WTC11 (cell line): ENCODE measurements around the gene LLGL2. TPM values are rescaled to one million over a fixed set of nuclear protein-coding genes. Genes with fewer than 3 reads are reported as not detected.

Experiments used
- ATAC-seq: fragments of 200-7000 bp; cut with Tn5 transposase; 2 replicates; pipeline ENCODE4 v1.10.0; 2021; ENCODE audit warnings: mild to moderate bottlenecking, moderate library complexity
- CTCF ChIA-PET: fragments of 300-600 bp; sonication (Branson Sonifier 250); formaldehyde crosslinking; loops from one replicate; lab custom pipeline; 2021; ENCODE audit warnings: antibody characterized with exemption; lab: Charles Lee
- POLR2A ChIA-PET: fragments of 350-600 bp; sonication (Branson Sonifier 250); formaldehyde crosslinking; loops from one replicate; lab custom pipeline; 2021; ENCODE audit warnings: antibody characterized with exemption; lab: Charles Lee
- DNase-seq: peaks from one replicate; pipeline ENCODE4 v3.0.0; 2021; ENCODE audit warnings: low spot score
- H3K27ac Mint-ChIP-seq: 2 replicates; pipeline ENCODE4 v1.8.0; 2021; ENCODE audit warnings: mixed read lengths
- H3K27me3 Mint-ChIP-seq: 2 replicates; pipeline ENCODE4 v1.8.0; 2021; ENCODE audit warnings: low read depth, mild to moderate bottlenecking, moderate library complexity, mixed read lengths
- H3K36me3 Mint-ChIP-seq: 2 replicates; pipeline ENCODE4 v1.8.0; 2021; ENCODE audit warnings: mixed read lengths
- H3K4me1 Mint-ChIP-seq: 2 replicates; pipeline ENCODE4 v1.8.0; 2022; ENCODE audit warnings: mixed read lengths
- H3K4me3 Mint-ChIP-seq: 2 replicates; pipeline ENCODE4 v1.8.0; 2021; ENCODE audit warnings: mild to moderate bottlenecking, moderate library complexity, mixed read lengths
- H3K9me3 Mint-ChIP-seq: 2 replicates; pipeline ENCODE4 v1.8.0; 2021; ENCODE audit warnings: mixed read lengths
- ATF1 ChIP-seq: sonication (generic); formaldehyde crosslinking; IDR thresholded peaks from 2 replicates; pipeline ENCODE4 v1.8.1; 2023; ENCODE audit warnings: mild to moderate bottlenecking, moderate library complexity, missing genetic modification reagents
- ATF6 ChIP-seq: sonication (generic); formaldehyde crosslinking; IDR thresholded peaks from 2 replicates; pipeline ENCODE4 v1.8.1; 2023; ENCODE audit warnings: mild to moderate bottlenecking, missing genetic modification reagents
- CDX4 ChIP-seq: fragments of 250-450 bp; sonication (Bioruptor Pico); IDR thresholded peaks from 2 replicates; pipeline ENCODE4 v1.9.0; 2021; ENCODE audit warnings: moderate library complexity, mild to moderate bottlenecking, inconsistent platforms, borderline replicate concordance
- CREB1 ChIP-seq: sonication (generic); formaldehyde crosslinking; IDR thresholded peaks from 2 replicates; pipeline ENCODE4 v1.8.0; 2023; ENCODE audit warnings: mild to moderate bottlenecking, missing genetic modification reagents
- CREM ChIP-seq: sonication (generic); formaldehyde crosslinking; IDR thresholded peaks from 2 replicates; pipeline ENCODE4 v1.8.1; 2022; ENCODE audit warnings: mild to moderate bottlenecking, missing genetic modification reagents, moderate library complexity
- CTCF ChIP-seq: fragments of 200-600 bp; IDR thresholded peaks from 2 replicates; pipeline ENCODE4 v1.8.0; 2022; ENCODE audit warnings: antibody characterized with exemption
- EMX1 ChIP-seq: fragments of 250-450 bp; sonication (Bioruptor Pico); IDR thresholded peaks from 2 replicates; pipeline ENCODE4 v1.8.0; 2021; ENCODE audit warnings: mild to moderate bottlenecking
- ERG ChIP-seq: fragments of 250-450 bp; sonication (Bioruptor Pico); IDR thresholded peaks from 2 replicates; pipeline ENCODE4 v1.8.0; 2021; ENCODE audit warnings: mild to moderate bottlenecking
- FOXK1 ChIP-seq: sonication (generic); formaldehyde crosslinking; IDR thresholded peaks from 2 replicates; pipeline ENCODE4 v1.8.0; 2022; ENCODE audit warnings: mild to moderate bottlenecking, moderate library complexity, missing genetic modification reagents
- FOXP1 ChIP-seq: sonication (generic); formaldehyde crosslinking; IDR thresholded peaks from 2 replicates; pipeline ENCODE4 v1.8.0; 2022; ENCODE audit warnings: missing genetic modification reagents, mild to moderate bottlenecking, moderate library complexity, borderline replicate concordance
- GTF2I ChIP-seq: fragments of 250-450 bp; sonication (Bioruptor Pico); conservative IDR thresholded peaks from 2 replicates; pipeline ENCODE4 v1.4.0; 2021; ENCODE audit warnings: mild to moderate bottlenecking
- HMGA2 ChIP-seq: fragments of 250-450 bp; sonication (Bioruptor Pico); IDR thresholded peaks from 2 replicates; pipeline ENCODE4 v1.4.0; 2021; ENCODE audit warnings: mild to moderate bottlenecking, moderate library complexity
- JAZF1 ChIP-seq: fragments of 250-450 bp; sonication (Bioruptor Pico); IDR thresholded peaks from 2 replicates; pipeline ENCODE4 v1.9.0; 2021; ENCODE audit warnings: moderate library complexity, mild to moderate bottlenecking, inconsistent platforms
- MLX ChIP-seq: sonication (generic); formaldehyde crosslinking; IDR thresholded peaks from 2 replicates; pipeline ENCODE4 v1.8.1; 2023; ENCODE audit warnings: mild to moderate bottlenecking, missing genetic modification reagents, moderate library complexity
- MYBL2 ChIP-seq: sonication (generic); formaldehyde crosslinking; IDR thresholded peaks from 2 replicates; pipeline ENCODE4 v1.8.1; 2023; ENCODE audit warnings: mild to moderate bottlenecking, moderate library complexity, missing genetic modification reagents
- NR1H2 ChIP-seq: sonication (generic); formaldehyde crosslinking; IDR thresholded peaks from 2 replicates; pipeline ENCODE4 v1.9.0; 2021; ENCODE audit warnings: mild to moderate bottlenecking, moderate library complexity, missing genetic modification reagents
- RORB ChIP-seq: fragments of 250-450 bp; sonication (Bioruptor Pico); IDR thresholded peaks from 2 replicates; pipeline ENCODE4 v1.9.0; 2021; ENCODE audit warnings: mild to moderate bottlenecking
- TCF7 ChIP-seq: sonication (generic); formaldehyde crosslinking; IDR thresholded peaks from 2 replicates; pipeline ENCODE4 v1.8.0; 2022; ENCODE audit warnings: mild to moderate bottlenecking, low read depth, missing genetic modification reagents, moderate library complexity
- ZMAT4 ChIP-seq: fragments of 250-450 bp; sonication (Bioruptor Pico); IDR thresholded peaks from 2 replicates; pipeline ENCODE4 v1.9.0; 2021; ENCODE audit warnings: mild to moderate bottlenecking
- ZNF281 ChIP-seq: sonication (generic); formaldehyde crosslinking; IDR thresholded peaks from 2 replicates; pipeline ENCODE4 v1.8.0; 2023; ENCODE audit warnings: mild to moderate bottlenecking, missing genetic modification reagents
- ZNF423 ChIP-seq: fragments of 250-450 bp; sonication (Bioruptor Pico); IDR thresholded peaks from 2 replicates; pipeline ENCODE4 v2.1.2; 2022; ENCODE audit warnings: mild to moderate bottlenecking, moderate library complexity
- total RNA-seq: library from RNA; stranded (reverse); gene quantifications from 3 replicates; pipeline ENCODE4 v1.2.3, GENCODE V29; 2021

The LLGL2 gene
- total RNA-seq, 1 experiment from 2014 or later: 103 TPM

GRCh38 chr17:75607086-75607485 is 81.6 kb downstream of the LLGL2 start:
- no peak for ATAC-seq
- POLR2A ChIA-PET: no interaction called here
- CTCF ChIA-PET: interaction anchor here (0.6 to 1.0 kb wide), 2 partner anchors 18 to 159 kb away, joined by 3 to 5 read pairs; no protein-coding TSS in a partner anchor
- Mint-ChIP-seq H3K4me3 (no peak overlapping the region), H3K4me1 (no peaks in the 10 kb centered on the region), H3K27ac (no peak overlapping the region), H3K27me3 (no peaks in the 10 kb centered on the region), H3K9me3 (no peaks in the 10 kb centered on the region), H3K36me3 (no peaks in the 10 kb centered on the region)
- no peak for DNase-seq
- TF ChIP-seq HMGA2 (CRISPR knock-in tag): 0 out of 2 replicates have a peak, but pooled peaks have one; percentile 34
- no peak for TF ChIP-seq ZNF423 (CRISPR knock-in tag)
- TF ChIP-seq MYBL2 (CRISPR knock-in tag): no peak

- ChIA-PET CTCF (interaction anchor here (0.8 to 19.0 kb wide), 8 partner anchors 9 to 138 kb away, joined by 3 to 304 read pairs (median 6); partner anchors contain the start of gene SMIM5), POLR2A (no interaction called here)
- DNase-seq (no peak), ATAC-seq (no peak)
- H3K9me3 Mint-ChIP-seq: no peaks in the 10 kb centered on the region
- H3K27ac Mint-ChIP-seq: no peak overlapping the region
- no peaks in the 10 kb centered on the region for H3K27me3 Mint-ChIP-seq
- H3K36me3 Mint-ChIP-seq: no peaks in the 10 kb centered on the region
- H3K4me3 Mint-ChIP-seq: no peak overlapping the region
- TF ChIP-seq ATF1 (CRISPR knock-in tag): no peak
- no peak for TF ChIP-seq EMX1
- no peak for TF ChIP-seq ATF6 (CRISPR knock-in tag)
- no peak for TF ChIP-seq ZMAT4 (CRISPR knock-in tag)
- no peak for TF ChIP-seq MLX (CRISPR knock-in tag)
- no peak for TF ChIP-seq CDX4 (CRISPR knock-in tag)
- TF ChIP-seq GTF2I: no peak
- no peak for TF ChIP-seq RORB (CRISPR knock-in tag)
- TF ChIP-seq CREB1 (CRISPR knock-in tag): no peak
- no peak for TF ChIP-seq ERG (CRISPR knock-in tag)
- TF ChIP-seq TCF7 (CRISPR knock-in tag): no peak
- TF ChIP-seq CTCF: no peak
- TF ChIP-seq CREM (CRISPR knock-in tag): no peak
- TF ChIP-seq FOXK1 (CRISPR knock-in tag): no peak
- TF ChIP-seq JAZF1: no peak
- TF ChIP-seq NR1H2 (CRISPR knock-in tag): no peak
- no peak for TF ChIP-seq ZNF281 (CRISPR knock-in tag)
- TF ChIP-seq FOXP1: no peak
- H3K4me1 Mint-ChIP-seq: no peaks in the 10 kb centered on the region
Observed at GRCh38 chr17:75610103-75610984, 84.8 kb downstream of the LLGL2 start.
